HepG2 (cell line): Measurements from ENCODE around the gene CACNB4. TPM values are rescaled to one million over a fixed set of nuclear protein-coding genes. Genes with fewer than 3 reads are reported as not detected.
A peak's percentile ranks its signal among the peaks of the same experiment; 100 is the strongest.

Experiments
- ATAC-seq: fragments of 200-7000 bp; cut with Tn5 transposase; 3 replicates; pipeline ENCODE4 v1.9.1; 2020; ENCODE audit warnings: mild to moderate bottlenecking, moderate library complexity
- BruUV-seq: library from RNA; stranded (reverse); fragments of 400-500 nt; replicated peaks from 2 replicates; lab custom pipeline; 2021; lab: Mats Ljungman, UMichigan
- CTCF ChIA-PET: fragments of 300-600 bp; formaldehyde crosslinking; extraction: SDS; loops from one replicate; lab custom pipeline; 2021; ENCODE audit warnings: low total read pairs, inconsistent platforms, low intra/inter-chr PET ratio; lab: Yijun Ruan, JAX
- POLR2A ChIA-PET: fragments of 350-600 bp; sonication (Branson Sonifier 250); formaldehyde crosslinking; loops from one replicate; lab custom pipeline; 2020; ENCODE audit warnings: antibody characterized with exemption, inconsistent platforms; lab: Yijun Ruan, JAX
- DNase-seq: peaks from one replicate; pipeline ENCODE4 v3.0.0-alpha.2; 2015; ENCODE audit warnings: low spot score
- FAIRE-seq: peaks from 3 replicates; lab custom pipeline; 2011; peaks lifted over from hg19 to GRCh38; lab: Jason Lieb, UNC
- H2AFZ ChIP-seq: one replicate; pipeline ENCODE4 v1.6.1; 2011; ENCODE audit warnings: low read length, inconsistent platforms
- H3K27ac ChIP-seq: fragments of 300-600 bp; 3 replicates; pipeline ENCODE4 v1.8.0; 2011; ENCODE audit warnings: mixed run types, mild to moderate bottlenecking, mixed read lengths, low read length, inconsistent platforms; ENCODE audit not compliant: insufficient read depth; ENCODE audit errors: extremely low read length
- H3K27me3 ChIP-seq, 2 experiments: fragments of 200-600 bp in 1 of 2; 2 replicates in 1 of 2; 3 replicates in 1 of 2; pipeline versions ENCODE4 v1.6.0 to v1.8.0; 2011; ENCODE audit warnings: low read length in 2 of 2, mild to moderate bottlenecking in 2 of 2, moderate library complexity in 2 of 2, inconsistent platforms in 1 of 2; ENCODE audit not compliant: insufficient read depth in 2 of 2, control insufficient read depth in 1 of 2
- H3K36me3 ChIP-seq, 2 experiments: fragments of 200-600 bp in 1 of 2; replicated peaks in 1 of 2; 2 replicates in 1 of 2; 3 replicates in 1 of 2; pipeline versions ENCODE4 v1.5.1 to v1.8.0; 2011; ENCODE audit warnings: low read length in 2 of 2, inconsistent platforms in 1 of 2; ENCODE audit not compliant: insufficient read depth in 2 of 2, control insufficient read depth in 1 of 2
- H3K4me1 ChIP-seq: 2 replicates; pipeline ENCODE4 v1.5.1; 2012; ENCODE audit warnings: low read length, inconsistent platforms; ENCODE audit not compliant: insufficient read depth
- H3K4me2 ChIP-seq: 2 replicates; pipeline ENCODE4 v1.6.0; 2011; ENCODE audit warnings: low read depth, low read length, inconsistent platforms
- H3K4me3 ChIP-seq, 3 experiments: fragments of 200-600 bp in 1 of 3; sonication (generic), shearing (Covaris generic) in 1 of 3; replicated peaks in 1 of 3; 2 replicates each; pipeline ENCODE4 v1.5.1; 2011 to 2016; ENCODE audit warnings: low read length in 3 of 3, inconsistent platforms in 2 of 3, low read depth in 2 of 3, mild to moderate bottlenecking in 2 of 3, control low read depth in 1 of 3, mixed read lengths in 1 of 3; ENCODE audit not compliant: insufficient read depth in 1 of 3
- H3K79me2 ChIP-seq: one replicate; pipeline ENCODE4 v1.6.1; 2011; ENCODE audit warnings: low read length, inconsistent platforms; ENCODE audit not compliant: insufficient read depth
- H3K9ac ChIP-seq: 2 replicates; pipeline ENCODE4 v1.6.0; 2011; ENCODE audit warnings: mild to moderate bottlenecking, low read depth, low read length, inconsistent platforms; ENCODE audit not compliant: insufficient read depth
- H3K9me3 ChIP-seq: 2 replicates; pipeline ENCODE4 v1.5.1; 2012; ENCODE audit warnings: mild to moderate bottlenecking, low read length
- H4K20me1 ChIP-seq: 2 replicates; pipeline ENCODE4 v1.6.0; 2011; ENCODE audit warnings: inconsistent platforms, mild to moderate bottlenecking, low read length, moderate library complexity; ENCODE audit not compliant: insufficient read depth
- ATRX ChIP-seq: sonication (generic); formaldehyde crosslinking; IDR thresholded peaks from 2 replicates; pipeline ENCODE4 v1.4.0; 2020; ENCODE audit warnings: missing genetic modification reagents, borderline replicate concordance
- CEBPB ChIP-seq: IDR thresholded peaks from 2 replicates; pipeline ENCODE4 v1.6.1; 2011; ENCODE audit warnings: low read depth, low read length, improper control_type of control experiment, borderline replicate concordance
- CEBPG ChIP-seq: IDR thresholded peaks from 2 replicates; pipeline ENCODE4 v1.6.1; 2016
- FOSL2 ChIP-seq: sonication (generic); formaldehyde crosslinking; IDR thresholded peaks from 2 replicates; pipeline ENCODE4 v1.4.0; 2020; ENCODE audit warnings: missing genetic modification reagents
- FOXP1 ChIP-seq, 2 experiments: fragments of 450-650 bp in 1 of 2; IDR thresholded peaks; 2 replicates each; pipeline ENCODE4 v1.6.1; 2017 to 2018; ENCODE audit warnings: antibody characterized with exemption in 1 of 2
- GATAD2A ChIP-seq: IDR thresholded peaks from 2 replicates; pipeline ENCODE4 v1.6.1; 2016
- HINFP ChIP-seq: sonication (generic); formaldehyde crosslinking; IDR thresholded peaks from 2 replicates; pipeline ENCODE4 v1.4.0; 2020; ENCODE audit warnings: low read depth, mild to moderate bottlenecking, missing genetic modification reagents
- SMC3 ChIP-seq: IDR thresholded peaks from 2 replicates; pipeline ENCODE4 v1.6.1; 2011; ENCODE audit warnings: low read length, improper control_type of control experiment
- YEATS4 ChIP-seq: sonication (generic); formaldehyde crosslinking; IDR thresholded peaks from 2 replicates; pipeline ENCODE4 v1.4.0; 2020; ENCODE audit warnings: missing genetic modification reagents, borderline replicate concordance
- ZFP36 ChIP-seq: fragments of 150-350 bp; IDR thresholded peaks from 2 replicates; pipeline ENCODE4 v1.6.1; 2018; ENCODE audit warnings: borderline replicate concordance, low read length, low read depth; ENCODE audit not compliant: partially characterized antibody
- ZNF337 ChIP-seq: sonication (generic); formaldehyde crosslinking; IDR thresholded peaks from 2 replicates; pipeline ENCODE4 v1.5.1; 2020; ENCODE audit warnings: missing genetic modification reagents, low read depth, mild to moderate bottlenecking, borderline replicate concordance
- ZNF431 ChIP-seq: sonication (generic); formaldehyde crosslinking; IDR thresholded peaks from 2 replicates; pipeline ENCODE4 v1.9.0; 2022; ENCODE audit warnings: missing genetic modification reagents, low read depth, mild to moderate bottlenecking, borderline replicate concordance
- ZNF510 ChIP-seq: sonication (generic); formaldehyde crosslinking; IDR thresholded peaks from 2 replicates; pipeline ENCODE4 v1.4.0; 2020; ENCODE audit warnings: low read depth, mild to moderate bottlenecking, missing genetic modification reagents
- ZNF616 ChIP-seq: sonication (generic); formaldehyde crosslinking; IDR thresholded peaks from 2 replicates; pipeline ENCODE4 v1.5.0; 2020; ENCODE audit warnings: low read depth, mild to moderate bottlenecking, missing genetic modification reagents
- ZNF670 ChIP-seq: sonication (generic); formaldehyde crosslinking; IDR thresholded peaks from 2 replicates; pipeline ENCODE4 v1.8.0; 2022; ENCODE audit warnings: mild to moderate bottlenecking, missing genetic modification reagents, borderline replicate concordance
- ZNF75D ChIP-seq: sonication (generic); formaldehyde crosslinking; IDR thresholded peaks from 2 replicates; pipeline ENCODE4 v1.8.1; 2023; ENCODE audit warnings: missing genetic modification reagents, mild to moderate bottlenecking, borderline replicate concordance
- ZNF772 ChIP-seq: sonication (generic); formaldehyde crosslinking; IDR thresholded peaks from 2 replicates; pipeline ENCODE4 v1.5.0; 2020; ENCODE audit warnings: mild to moderate bottlenecking, missing genetic modification reagents
- WGBS: methylation state at CpG from one replicate; pipeline ENCODE4 v1.1.6; 2017; ENCODE audit warnings: low lambda C conversion rate; 5-methylcytosine and 5-hydroxymethylcytosine counted together
- in situ Hi-C: cut with HindIII; loops from 2 replicates; pipeline ENCODE4 v1.10.0; 2017; ENCODE audit warnings: low pct_unique_long_range_greater_than_20kb; ENCODE audit not compliant: extremely low pct_ligation_motif_present
- intact Hi-C: fragments of 100-400 bp; cut with micrococcal nuclease; formaldehyde crosslinking; loops from one replicate; pipeline ENCODE4 v1.10.0; 2022; ENCODE audit not compliant: unreplicated experiment
- polyA plus RNA-seq, 8 experiments: library from polyadenylated mRNA; depleted of rRNA in 3 of 8; stranded (reverse) in 7 of 8; unstranded in 1 of 8; fragments of >200 nt; fragmentation: Illumina TruSeq in 4 of 8; extraction: Trizol in 4 of 8; gene quantifications; 2 replicates each; pipeline versions ENCODE4 v1.2.1 to v1.2.3, GENCODE V29; 2011 to 2016; ENCODE audit warnings: low read depth in 4 of 8, missing spikeins in 1 of 8, mixed read lengths in 1 of 8; ENCODE audit not compliant: insufficient read depth in 1 of 8
- total RNA-seq, 5 experiments: library from RNA; depleted of rRNA; stranded (reverse); fragments of >200 nt; fragmentation: Illumina TruSeq; extraction: Trizol; gene quantifications; 2 replicates each; pipeline ENCODE4 v1.2.3, GENCODE V29; 2016; ENCODE audit warnings: low read depth in 1 of 5
- TF ChIP-seq, protein P1 (sequence below): IDR thresholded peaks from 2 replicates; pipeline ENCODE4 v1.4.0; 2020; ENCODE audit warnings: mild to moderate bottlenecking, missing genetic modification reagents
- TF ChIP-seq, protein P2 (sequence below): sonication (generic); formaldehyde crosslinking; IDR thresholded peaks from 2 replicates; pipeline ENCODE4 v1.4.0; 2020; ENCODE audit warnings: missing genetic modification reagents

Gene CACNB4
- total and polyA plus RNA-seq, 2 of the 13 experiments (the other 11 are each of a cell fraction or from before 2014, with no cell fraction given), result 5.1 to 14.3 TPM

DNA sequence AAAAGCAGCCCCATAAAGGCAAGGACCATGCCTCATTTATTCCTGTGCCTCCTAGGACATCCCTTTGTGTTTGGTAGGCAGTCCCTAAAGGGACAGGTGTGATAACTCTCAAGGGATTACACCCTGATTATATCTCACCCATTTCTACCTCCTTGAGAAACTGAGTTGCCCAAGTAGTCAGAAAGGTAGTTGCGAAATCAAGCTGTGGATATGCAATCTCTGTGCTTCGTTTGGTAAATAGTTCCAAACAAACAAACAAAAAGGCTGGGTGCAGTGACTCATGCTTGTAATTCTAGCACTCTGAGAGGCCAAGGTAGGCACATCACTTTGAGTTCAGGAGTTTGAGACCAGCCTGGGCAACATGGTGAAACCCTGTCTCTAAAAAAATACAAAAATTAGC lies 170.5 kb downstream of the CACNB4 start:
- no peak overlapping the region for H3K27ac ChIP-seq
- H3K36me3 ChIP-seq, result no peaks in the 10 kb centered on the region
- no peak overlapping the region for H3K9ac ChIP-seq
- no TSS peak for BruUV-seq
- intact Hi-C loops, result no loop called here
- H3K4me3 ChIP-seq, result no peak overlapping the region
- H2AFZ ChIP-seq, result no peak overlapping the region
- no peaks in the 10 kb centered on the region for H4K20me1 ChIP-seq
- 65% methylated on average over 2 of the region's 2 CpGs for WGBS
- DNase-seq, result peak; percentile 23
- no peaks in the 10 kb centered on the region for H3K27me3 ChIP-seq
- ChIA-PET POLR2A (interaction anchor here (1.7 kb wide), 1 partner anchor 100 kb away, joined by 6 read pairs; the partner anchor contains the start of gene ARL5A), CTCF (no interaction called here)
- ATAC-seq, result no peak; the same call in 2 of the 3 replicates
- FAIRE-seq, result peak; percentile 36
- H3K79me2 ChIP-seq, result no peaks in the 10 kb centered on the region
- no peaks in the 10 kb centered on the region for H3K9me3 ChIP-seq
- TF ChIP-seq HINFP (CRISPR knock-in tag) (no peak), ZNF772 (CRISPR knock-in tag) (no peak), ZFP36 (no peak), ZNF510 (CRISPR knock-in tag) (no peak), FOXP1 (IDR thresholded peaks at IDR 0.05) (peak; percentile 31; the same call in 1 of the 2 replicates), FOXP1 (CRISPR knock-in tag; IDR thresholded peaks at IDR 0.05) (peak; percentile 84), ATRX (CRISPR knock-in tag) (no peak), ZNF431 (CRISPR knock-in tag) (no peak), FOSL2 (CRISPR knock-in tag) (peak; percentile 89), CEBPB (peak; percentile 99), ZNF75D (CRISPR knock-in tag) (no peak), ZNF337 (no peak), YEATS4 (CRISPR knock-in tag) (no peak), GATAD2A (CRISPR knock-in tag) (peak; percentile 44), SMC3 (peak; percentile 12; the same call in 1 of the 2 replicates), CEBPG (peak; percentile 69), ZNF670 (no peak), ZNF616 (CRISPR knock-in tag) (no peak)
- TF ChIP-seq, protein P1, sequence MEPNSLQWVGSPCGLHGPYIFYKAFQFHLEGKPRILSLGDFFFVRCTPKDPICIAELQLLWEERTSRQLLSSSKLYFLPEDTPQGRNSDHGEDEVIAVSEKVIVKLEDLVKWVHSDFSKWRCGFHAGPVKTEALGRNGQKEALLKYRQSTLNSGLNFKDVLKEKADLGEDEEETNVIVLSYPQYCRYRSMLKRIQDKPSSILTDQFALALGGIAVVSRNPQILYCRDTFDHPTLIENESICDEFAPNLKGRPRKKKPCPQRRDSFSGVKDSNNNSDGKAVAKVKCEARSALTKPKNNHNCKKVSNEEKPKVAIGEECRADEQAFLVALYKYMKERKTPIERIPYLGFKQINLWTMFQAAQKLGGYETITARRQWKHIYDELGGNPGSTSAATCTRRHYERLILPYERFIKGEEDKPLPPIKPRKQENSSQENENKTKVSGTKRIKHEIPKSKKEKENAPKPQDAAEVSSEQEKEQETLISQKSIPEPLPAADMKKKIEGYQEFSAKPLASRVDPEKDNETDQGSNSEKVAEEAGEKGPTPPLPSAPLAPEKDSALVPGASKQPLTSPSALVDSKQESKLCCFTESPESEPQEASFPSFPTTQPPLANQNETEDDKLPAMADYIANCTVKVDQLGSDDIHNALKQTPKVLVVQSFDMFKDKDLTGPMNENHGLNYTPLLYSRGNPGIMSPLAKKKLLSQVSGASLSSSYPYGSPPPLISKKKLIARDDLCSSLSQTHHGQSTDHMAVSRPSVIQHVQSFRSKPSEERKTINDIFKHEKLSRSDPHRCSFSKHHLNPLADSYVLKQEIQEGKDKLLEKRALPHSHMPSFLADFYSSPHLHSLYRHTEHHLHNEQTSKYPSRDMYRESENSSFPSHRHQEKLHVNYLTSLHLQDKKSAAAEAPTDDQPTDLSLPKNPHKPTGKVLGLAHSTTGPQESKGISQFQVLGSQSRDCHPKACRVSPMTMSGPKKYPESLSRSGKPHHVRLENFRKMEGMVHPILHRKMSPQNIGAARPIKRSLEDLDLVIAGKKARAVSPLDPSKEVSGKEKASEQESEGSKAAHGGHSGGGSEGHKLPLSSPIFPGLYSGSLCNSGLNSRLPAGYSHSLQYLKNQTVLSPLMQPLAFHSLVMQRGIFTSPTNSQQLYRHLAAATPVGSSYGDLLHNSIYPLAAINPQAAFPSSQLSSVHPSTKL (CRISPR knock-in tag), result 0 out of 2 replicates have a peak, but pooled peaks have one; percentile 18
- TF ChIP-seq, protein P2, sequence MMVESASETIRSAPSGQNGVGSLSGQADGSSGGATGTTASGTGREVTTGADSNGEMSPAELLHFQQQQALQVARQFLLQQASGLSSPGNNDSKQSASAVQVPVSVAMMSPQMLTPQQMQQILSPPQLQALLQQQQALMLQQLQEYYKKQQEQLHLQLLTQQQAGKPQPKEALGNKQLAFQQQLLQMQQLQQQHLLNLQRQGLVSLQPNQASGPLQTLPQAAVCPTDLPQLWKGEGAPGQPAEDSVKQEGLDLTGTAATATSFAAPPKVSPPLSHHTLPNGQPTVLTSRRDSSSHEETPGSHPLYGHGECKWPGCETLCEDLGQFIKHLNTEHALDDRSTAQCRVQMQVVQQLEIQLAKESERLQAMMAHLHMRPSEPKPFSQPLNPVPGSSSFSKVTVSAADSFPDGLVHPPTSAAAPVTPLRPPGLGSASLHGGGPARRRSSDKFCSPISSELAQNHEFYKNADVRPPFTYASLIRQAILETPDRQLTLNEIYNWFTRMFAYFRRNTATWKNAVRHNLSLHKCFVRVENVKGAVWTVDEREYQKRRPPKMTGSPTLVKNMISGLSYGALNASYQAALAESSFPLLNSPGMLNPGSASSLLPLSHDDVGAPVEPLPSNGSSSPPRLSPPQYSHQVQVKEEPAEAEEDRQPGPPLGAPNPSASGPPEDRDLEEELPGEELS (CRISPR knock-in tag), result peak; percentile 52; the same call in 1 of the 2 replicates
- TF ChIP-seq, all 625 proteins: peak for 8
- in situ Hi-C loops, result no loop called here
- Histone ChIP-seq H3K4me1 (peaks cover 15% of the 10 kb centered on the region), H3K4me2 (no peak overlapping the region)
